ENCODE data around the gene OR9A2.

OR9A2 gene

GRCh38 chr7:143050931-143051330 is 24.0 kb upstream of the OR9A2 start:
- no peak overlapping the region for H3K4me3 ChIP-seq
- no peak overlapping the region for H3K9ac ChIP-seq
- no peak for TF ChIP-seq Cebpa-rat (IDR thresholded peaks at IDR 0.05)
- no peak overlapping the region for H3K4me2 ChIP-seq
- peaks cover 0 to 4% (median 0%) of the 10 kb centered on the region in 11 experiments; a peak in 1 of 22 replicates for H3K9me3 ChIP-seq (replicated peaks in 1 of 11)
- H3K36me3 ChIP-seq = no peaks in the 10 kb centered on the region
- no peak overlapping the region for H3K27ac ChIP-seq
- no peaks in the 10 kb centered on the region for H4K20me1 ChIP-seq
- H3K27me3 ChIP-seq = no peaks in the 10 kb centered on the region
- H3K4me1 ChIP-seq = peaks cover 31 to 47% (median 41%) of the 10 kb centered on the region in 10 experiments

- Histone ChIP-seq H3K4me2 (peak overlapping the region; percentile 71 to 92 (median 86)), H3K9me3 (replicated peaks in 1 of 11) (no peaks in the 10 kb centered on the region), H3K36me3 (no peaks in the 10 kb centered on the region), H3K4me1 (peaks cover 31 to 51% (median 42%) of the 10 kb centered on the region in 10 experiments), H3K27me3 (no peaks in the 10 kb centered on the region), H3K27ac (peak overlapping the region in 3 of 11 experiments; percentile 3 to 47 (median 24); a peak in 5 of 22 replicates), H3K9ac (no peak overlapping the region; a peak in 1 of 22 replicates), H4K20me1 (no peaks in the 10 kb centered on the region), H3K4me3 (peak overlapping the region in 2 of 10 experiments; percentile 8 to 28; a peak in 3 of 20 replicates)
- no peak for TF ChIP-seq Cebpa-rat (IDR thresholded peaks at IDR 0.05)
Measured at GRCh38 chr7:143049362-143049761, 22.4 kb upstream of the OR9A2 start.

- no peak for TF ChIP-seq Cebpa-rat (IDR thresholded peaks at IDR 0.05)
- Histone ChIP-seq H3K27me3 (no peaks in the 10 kb centered on the region), H3K4me2 (peak overlapping the region; percentile 71 to 92 (median 86)), H3K4me1 (peaks cover 31 to 51% (median 42%) of the 10 kb centered on the region in 10 experiments), H3K9ac (no peak overlapping the region; a peak in 1 of 22 replicates), H4K20me1 (no peaks in the 10 kb centered on the region), H3K36me3 (no peaks in the 10 kb centered on the region), H3K4me3 (peak overlapping the region in 2 of 10 experiments; percentile 8 to 28; a peak in 2 of 20 replicates), H3K9me3 (replicated peaks in 1 of 11) (no peaks in the 10 kb centered on the region), H3K27ac (peak overlapping the region in 3 of 11 experiments; percentile 3 to 47 (median 24); a peak in 4 of 22 replicates)
Measured at GRCh38 chr7:143048827-143049226, 21.9 kb upstream of the OR9A2 start.

GRCh38 chr7:143047326-143047725 is 20.4 kb upstream of the OR9A2 start:
- Histone ChIP-seq H4K20me1 (no peaks in the 10 kb centered on the region), H3K9ac (no peak overlapping the region), H3K9me3 (replicated peaks in 1 of 11) (no peaks in the 10 kb centered on the region), H3K27me3 (no peaks in the 10 kb centered on the region), H3K36me3 (no peaks in the 10 kb centered on the region), H3K4me2 (peak overlapping the region; percentile 35 to 92 (median 86)), H3K4me1 (peaks cover 34 to 51% (median 43%) of the 10 kb centered on the region in 10 experiments), H3K27ac (peak overlapping the region in 3 of 11 experiments; percentile 6 to 44 (median 16); a peak in 3 of 22 replicates), H3K4me3 (no peak overlapping the region)
- TF ChIP-seq Cebpa-rat (IDR thresholded peaks at IDR 0.05) = no peak

- Histone ChIP-seq H3K4me1 (peaks cover 38 to 54% (median 47%) of the 10 kb centered on the region in 10 experiments), H3K9me3 (replicated peaks in 1 of 11) (no peaks in the 10 kb centered on the region), H3K4me2 (peak overlapping the region in 8 of 11 experiments; percentile 35 to 92 (median 86); a peak in 13 of 22 replicates), H3K27ac (peak overlapping the region in 2 of 11 experiments; percentile 6 to 44; a peak in 1 of 22 replicates), H4K20me1 (no peaks in the 10 kb centered on the region), H3K9ac (no peak overlapping the region), H3K4me3 (no peak overlapping the region), H3K27me3 (no peaks in the 10 kb centered on the region), H3K36me3 (no peaks in the 10 kb centered on the region)
- no peak for TF ChIP-seq Cebpa-rat (IDR thresholded peaks at IDR 0.05)
Measured at GRCh38 chr7:143046426-143046851, 19.5 kb upstream of the OR9A2 start.

GRCh38 chr7:143043391-143043790 is 16.5 kb upstream of the OR9A2 start:
- Histone ChIP-seq H3K27ac (no peak overlapping the region), H4K20me1 (no peaks in the 10 kb centered on the region), H3K9me3 (replicated peaks in 1 of 11) (no peaks in the 10 kb centered on the region), H3K9ac (no peak overlapping the region), H3K4me1 (peaks cover 20 to 43% (median 30%) of the 10 kb centered on the region in 10 experiments), H3K4me2 (no peak overlapping the region), H3K27me3 (no peaks in the 10 kb centered on the region), H3K4me3 (no peak overlapping the region), H3K36me3 (no peaks in the 10 kb centered on the region)
- TF ChIP-seq Cebpa-rat (IDR thresholded peaks at IDR 0.05) = no peak

GRCh38 chr7:143042790-143043271 is 15.9 kb upstream of the OR9A2 start:
- Histone ChIP-seq H3K4me3 (no peak overlapping the region), H3K27ac (no peak overlapping the region), H3K4me2 (peak overlapping the region in 2 of 11 experiments; percentile 14 to 15; a peak in 2 of 22 replicates), H3K36me3 (no peaks in the 10 kb centered on the region), H3K9ac (no peak overlapping the region), H3K9me3 (replicated peaks in 1 of 11) (no peaks in the 10 kb centered on the region), H3K27me3 (no peaks in the 10 kb centered on the region), H4K20me1 (no peaks in the 10 kb centered on the region), H3K4me1 (peaks cover 14 to 40% (median 24%) of the 10 kb centered on the region in 10 experiments)
- TF ChIP-seq Cebpa-rat (IDR thresholded peaks at IDR 0.05) = no peak

- TF ChIP-seq Cebpa-rat (IDR thresholded peaks at IDR 0.05) = no peak
- Histone ChIP-seq H3K36me3 (no peaks in the 10 kb centered on the region), H3K27ac (no peak overlapping the region), H4K20me1 (no peaks in the 10 kb centered on the region), H3K4me3 (no peak overlapping the region), H3K4me2 (peak overlapping the region in 4 of 11 experiments; percentile 14 to 30 (median 22); a peak in 6 of 22 replicates), H3K9me3 (replicated peaks in 1 of 11) (no peaks in the 10 kb centered on the region), H3K4me1 (peaks cover 8 to 35% (median 19%) of the 10 kb centered on the region in 10 experiments), H3K27me3 (no peaks in the 10 kb centered on the region), H3K9ac (no peak overlapping the region)
Measured at GRCh38 chr7:143042159-143042789, 15.3 kb upstream of the OR9A2 start.

GRCh38 chr7:143041346-143041745 is 14.4 kb upstream of the OR9A2 start:
- no peak for TF ChIP-seq Cebpa-rat (IDR thresholded peaks at IDR 0.05)
- Histone ChIP-seq H4K20me1 (no peaks in the 10 kb centered on the region), H3K27ac (no peak overlapping the region), H3K27me3 (no peaks in the 10 kb centered on the region), H3K4me2 (peak overlapping the region in 7 of 11 experiments; percentile 14 to 30 (median 28); a peak in 11 of 22 replicates), H3K4me3 (no peak overlapping the region), H3K4me1 (peaks cover 0 to 26% (median 10%) of the 10 kb centered on the region in 10 experiments; a peak in 15 of 20 replicates), H3K9ac (no peak overlapping the region), H3K9me3 (replicated peaks in 1 of 11) (0 out of 22 replicates have a peak, but pooled peaks cover 0 to 4% (median 0%) of the 10 kb centered on the region in 11 experiments), H3K36me3 (no peaks in the 10 kb centered on the region)
